ENCODE data around the gene SOCS7.

- TF ChIP-seq CTCF (IDR thresholded peaks at IDR 0.05; ENCODE audit: insufficient read depth, low read depth, low read length) (no peak), EZH2 (IDR thresholded peaks at IDR 0.05; ENCODE audit: insufficient read depth, low read length) (no peak)
These were observed 45.6 kb downstream of the SOCS7 start for GRCh38 chr17:38397227-38397626.
